Subcutaneous abdominal adipose tissue (tissue), 5 donors: ENCODE measurements around the gene RASSF5.
A peak's percentile ranks its signal among the peaks of the same experiment; 100 is the strongest.

Source experiments
- H3K27ac ChIP-seq: one replicate; pipeline ENCODE4 v1.7.0; 2013; ENCODE audit warnings: low read depth, mild to moderate bottlenecking, inconsistent platforms, low read length, moderate library complexity
- H3K27me3 ChIP-seq, 5 donors: one replicate each; pipeline ENCODE4 v1.7.0; 2013; ENCODE audit warnings: low read length in 5 of 5, inconsistent platforms in 1 of 5; ENCODE audit not compliant: control insufficient read depth in 5 of 5, insufficient read depth in 4 of 5
- H3K36me3 ChIP-seq, 5 donors: one replicate each; pipeline ENCODE4 v1.7.0; 2013; ENCODE audit warnings: low read length in 5 of 5; ENCODE audit not compliant: control insufficient read depth in 5 of 5, insufficient read depth in 5 of 5
- H3K4me1 ChIP-seq, 5 donors: one replicate each; pipeline ENCODE4 v1.7.0; 2013; ENCODE audit warnings: low read length in 5 of 5, mild to moderate bottlenecking in 3 of 5, moderate library complexity in 1 of 5; ENCODE audit not compliant: control insufficient read depth in 5 of 5, insufficient read depth in 5 of 5
- H3K4me3 ChIP-seq, 5 donors: one replicate each; pipeline ENCODE4 v1.7.0; 2013; ENCODE audit warnings: low read length in 5 of 5, low read depth in 1 of 5
- H3K9ac ChIP-seq, 5 donors: one replicate each; pipeline ENCODE4 v1.7.0; 2013; ENCODE audit warnings: low read length in 5 of 5, mild to moderate bottlenecking in 4 of 5, moderate library complexity in 3 of 5
- H3K9me3 ChIP-seq, 5 donors: one replicate each; pipeline ENCODE4 v1.7.0; 2013; ENCODE audit warnings: low read length in 5 of 5; ENCODE audit not compliant: control insufficient read depth in 5 of 5
- donor health status: healthy.
- donor health status: healthy.
- donor health status: healthy.
- donor health status: healthy.
- donor health status: healthy.

RASSF5 gene

DNA sequence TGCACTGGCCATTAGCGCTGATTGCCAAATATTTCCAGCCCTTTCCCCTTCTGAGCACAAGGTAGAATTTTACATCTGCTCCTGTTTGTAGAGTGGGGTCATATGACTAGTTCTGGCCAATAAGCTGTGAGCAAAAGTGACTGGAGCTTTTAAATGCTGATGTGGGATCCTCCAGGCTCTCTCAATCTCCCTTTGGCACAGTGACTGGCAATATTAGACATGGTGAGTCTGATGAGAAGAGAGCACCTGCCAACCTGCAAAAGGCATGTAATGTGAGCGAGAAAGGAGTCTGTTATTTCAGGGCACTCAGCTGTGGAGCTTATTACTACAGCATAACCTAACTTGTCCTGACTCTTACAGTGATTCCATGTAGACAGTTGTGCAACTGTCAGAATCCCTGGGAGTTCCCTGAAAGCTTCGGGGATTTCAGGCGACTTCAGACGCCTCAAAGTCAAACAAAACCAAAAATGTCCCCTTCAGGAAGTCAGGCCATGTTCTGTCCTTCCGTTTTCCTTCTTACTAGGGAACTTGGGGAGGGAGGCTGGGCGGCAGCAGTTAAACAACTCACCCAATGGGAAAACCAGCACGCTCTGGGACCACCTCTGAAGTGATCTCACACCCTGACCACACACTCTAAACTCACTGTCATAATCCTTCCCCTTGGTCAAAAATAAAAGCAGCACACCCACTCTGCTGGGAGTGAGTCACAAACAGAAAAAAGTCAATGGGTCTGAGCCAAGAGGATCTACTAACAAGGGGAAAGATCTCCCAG, 3.6 kb upstream of the RASSF5 start:
- no peaks in the 10 kb centered on the region for H3K9me3 ChIP-seq
- no peak overlapping the region for H3K27ac ChIP-seq
- peaks cover 6 to 64% (median 52%) of the 10 kb centered on the region in 5 donors for H3K4me1 ChIP-seq
- H3K4me3 ChIP-seq, result no peak overlapping the region
- no peaks in the 10 kb centered on the region for H3K36me3 ChIP-seq
- peak overlapping the region in 1 of 5 donors; percentile 48 for H3K9ac ChIP-seq
- peaks cover 0 to 19% (median 6%) of the 10 kb centered on the region in 5 donors for H3K27me3 ChIP-seq

DNA sequence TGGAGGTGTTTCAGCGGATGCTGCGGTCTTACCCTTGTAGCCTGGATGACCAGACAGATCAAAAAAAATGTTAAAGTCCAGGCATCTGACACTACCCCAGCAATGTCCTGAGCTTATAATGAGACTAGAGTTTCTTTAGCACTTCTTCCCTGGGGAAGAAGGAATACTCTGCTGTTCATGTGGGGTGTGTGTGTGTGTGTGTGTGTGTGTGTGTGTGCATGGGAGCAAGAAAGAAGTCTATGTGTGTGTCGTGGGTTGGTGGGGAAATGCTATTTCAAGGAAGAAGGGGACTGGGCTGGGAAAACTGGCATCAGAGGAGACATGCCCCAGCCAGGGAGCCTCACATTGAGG, 3.0 kb upstream of the RASSF5 start:
- peak overlapping the region in 1 of 5 donors; percentile 19 for H3K9ac ChIP-seq
- peaks cover 0 to 19% (median 9%) of the 10 kb centered on the region in 5 donors for H3K27me3 ChIP-seq
- no peaks in the 10 kb centered on the region for H3K9me3 ChIP-seq
- H3K27ac ChIP-seq, result no peak overlapping the region
- no peaks in the 10 kb centered on the region for H3K36me3 ChIP-seq
- no peak overlapping the region for H3K4me3 ChIP-seq
- H3K4me1 ChIP-seq, result peaks cover 8 to 69% (median 56%) of the 10 kb centered on the region in 5 donors

DNA sequence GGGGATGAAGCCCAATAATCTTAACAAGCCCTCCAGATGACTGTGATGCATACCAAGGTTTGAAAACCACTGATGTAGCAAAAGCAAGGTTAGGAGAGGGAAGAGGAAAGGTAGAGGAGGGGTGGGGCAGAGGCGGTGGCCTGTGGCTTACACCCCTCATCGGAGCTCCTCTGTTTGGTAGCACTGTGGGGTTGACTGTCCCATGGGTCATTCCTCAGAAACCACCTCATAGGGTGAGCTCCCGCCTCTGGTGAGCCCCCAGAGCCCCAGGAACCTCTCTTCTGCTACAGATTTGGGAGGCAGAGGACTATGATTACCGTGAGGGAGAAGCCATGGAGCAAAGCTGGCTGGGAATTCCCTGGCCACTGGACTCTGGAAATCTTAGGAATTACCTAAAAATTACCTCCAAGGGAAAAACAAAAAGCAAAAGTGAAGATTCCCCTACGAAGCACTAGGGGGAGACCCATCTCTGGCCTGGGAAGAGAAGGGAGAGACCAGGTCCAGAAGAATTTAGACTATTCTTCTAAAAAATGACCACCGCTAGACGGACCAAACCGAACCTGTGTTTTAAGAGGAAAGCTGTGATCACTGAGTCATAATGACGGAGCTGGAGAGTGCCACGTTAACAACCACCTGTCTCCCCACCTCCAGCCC, 1.5 kb upstream of the RASSF5 start:
- H3K36me3 ChIP-seq, result no peaks in the 10 kb centered on the region
- H3K27ac ChIP-seq, result no peak overlapping the region
- no peaks in the 10 kb centered on the region for H3K9me3 ChIP-seq
- peak overlapping the region in 1 of 5 donors; percentile 71 for H3K4me3 ChIP-seq
- no peak overlapping the region for H3K9ac ChIP-seq
- peaks cover 8 to 65% (median 58%) of the 10 kb centered on the region in 5 donors for H3K4me1 ChIP-seq
- H3K27me3 ChIP-seq, result peaks cover 0 to 22% (median 9%) of the 10 kb centered on the region in 5 donors

DNA sequence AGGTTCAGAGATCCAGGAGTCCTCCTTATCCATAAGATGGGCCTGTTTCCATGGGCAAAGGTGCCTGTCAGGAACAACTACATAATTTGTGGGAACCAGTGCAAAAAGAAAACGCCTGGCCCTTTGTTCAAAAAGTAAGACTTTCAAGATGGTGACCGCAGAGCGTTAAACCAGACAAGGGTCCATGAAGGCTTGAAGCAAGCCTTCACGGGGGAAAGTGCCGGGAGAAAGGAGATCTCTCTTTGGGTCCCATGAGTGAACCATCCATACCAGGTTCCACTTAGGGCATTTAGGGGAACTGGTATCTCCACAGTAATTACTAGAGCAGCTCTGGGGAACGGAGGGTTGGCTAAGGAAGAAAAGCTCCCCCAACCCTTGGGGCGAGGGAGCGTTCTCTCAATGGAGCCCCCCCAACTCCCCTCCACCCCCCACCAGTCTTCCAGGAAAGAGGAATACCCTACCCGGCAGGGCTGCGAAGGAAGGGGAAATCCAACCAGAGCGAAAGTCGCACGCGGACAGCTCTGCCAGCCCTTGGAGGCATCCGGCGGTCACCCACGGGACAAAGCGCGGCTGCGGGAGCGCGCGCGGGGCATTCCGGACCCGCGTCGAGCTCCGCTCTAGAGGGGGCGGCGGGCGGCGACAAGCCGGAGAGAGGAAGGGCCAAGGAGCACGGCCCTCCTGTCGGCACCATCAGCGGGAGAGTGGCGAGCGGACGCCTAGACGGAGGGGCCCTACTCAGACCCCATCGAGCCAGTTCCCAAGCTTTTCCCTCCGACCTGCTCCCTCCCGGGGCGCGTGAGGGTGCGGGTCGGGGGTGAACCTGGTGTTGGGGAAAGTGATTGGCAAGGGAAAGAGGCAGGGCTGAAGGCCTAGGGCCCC, 687 bp upstream of the RASSF5 start:
- no peak overlapping the region for H3K27ac ChIP-seq
- H3K27me3 ChIP-seq, result peaks cover 0 to 22% (median 9%) of the 10 kb centered on the region in 5 donors
- peak overlapping the region in 3 of 5 donors; percentile 20 to 70 (median 30) for H3K9ac ChIP-seq
- H3K9me3 ChIP-seq, result no peaks in the 10 kb centered on the region
- peaks cover 8 to 56% (median 51%) of the 10 kb centered on the region in 5 donors for H3K4me1 ChIP-seq
- no peaks in the 10 kb centered on the region for H3K36me3 ChIP-seq
- H3K4me3 ChIP-seq, result peak overlapping the region; percentile 36 to 77 (median 67)

DNA sequence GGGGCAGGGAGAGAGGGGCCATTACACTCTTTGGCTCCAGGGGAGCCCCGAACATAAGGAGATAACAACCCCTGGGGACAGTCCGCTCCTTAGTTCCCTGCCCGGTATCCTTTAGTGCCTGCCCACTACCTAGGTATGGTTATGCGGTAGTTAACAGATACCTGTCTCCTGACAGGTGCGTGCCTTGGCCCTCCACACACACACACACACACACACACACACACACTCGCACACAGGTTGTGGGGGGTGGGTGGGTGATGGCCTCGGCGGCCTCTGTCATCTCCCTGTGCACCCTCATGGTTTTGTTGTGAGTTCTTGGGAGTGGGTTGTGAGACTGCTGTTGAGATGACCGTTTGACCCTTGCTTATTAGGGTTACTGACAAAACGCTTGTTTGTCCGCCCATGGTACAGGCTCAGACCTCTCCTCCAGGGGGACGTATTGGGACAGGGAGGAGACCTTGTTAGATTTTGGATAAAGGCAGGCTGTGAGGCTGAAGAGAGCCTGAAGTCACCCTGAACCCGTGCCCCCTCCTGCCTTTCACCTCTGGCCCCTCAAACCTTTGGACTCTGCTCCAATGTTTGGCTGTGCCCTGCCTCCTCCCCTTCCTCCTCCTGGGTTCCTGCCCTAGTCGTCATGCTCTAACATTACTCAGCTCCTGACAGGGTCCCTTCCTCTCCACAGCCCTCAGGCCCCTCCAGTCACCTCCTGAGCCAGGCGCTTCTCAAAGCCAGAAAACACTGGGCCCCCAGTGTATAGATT, 979 bp downstream of the RASSF5 start:
- Histone ChIP-seq H3K4me1 (peaks cover 10 to 55% (median 48%) of the 10 kb centered on the region in 5 donors), H3K9ac (peak overlapping the region in 3 of 5 donors; percentile 13 to 32 (median 23)), H3K4me3 (peak overlapping the region; percentile 41 to 77 (median 66))

DNA sequence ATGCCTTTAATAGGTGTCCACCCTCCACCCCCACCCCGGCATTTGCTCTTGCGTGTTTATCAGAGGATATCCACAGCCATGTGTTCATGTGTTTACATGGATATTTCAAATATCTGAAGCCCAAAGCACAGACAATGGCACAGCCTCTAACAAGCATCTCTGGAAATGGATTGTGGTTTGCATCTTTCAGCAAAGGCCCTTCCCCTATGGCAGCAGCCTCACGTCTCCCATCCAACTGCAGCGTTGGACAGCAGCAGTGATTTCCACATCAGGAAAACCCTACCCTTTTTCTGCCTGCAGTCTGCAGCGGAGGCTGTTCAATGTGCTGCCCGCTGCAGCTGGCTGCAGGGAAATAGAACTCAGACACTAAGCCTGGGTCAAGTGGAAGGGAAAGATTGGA, 1.6 kb downstream of the RASSF5 start:
- H3K4me3 ChIP-seq, result peak overlapping the region in 4 of 5 donors; percentile 10 to 61 (median 28)

More for the DNA sequence above, 979 bp downstream of the RASSF5 start:
- Histone ChIP-seq H3K36me3 (no peaks in the 10 kb centered on the region), H3K27me3 (peaks cover 0 to 24% (median 9%) of the 10 kb centered on the region in 5 donors), H3K27ac (no peak overlapping the region), H3K9me3 (no peaks in the 10 kb centered on the region)

DNA sequence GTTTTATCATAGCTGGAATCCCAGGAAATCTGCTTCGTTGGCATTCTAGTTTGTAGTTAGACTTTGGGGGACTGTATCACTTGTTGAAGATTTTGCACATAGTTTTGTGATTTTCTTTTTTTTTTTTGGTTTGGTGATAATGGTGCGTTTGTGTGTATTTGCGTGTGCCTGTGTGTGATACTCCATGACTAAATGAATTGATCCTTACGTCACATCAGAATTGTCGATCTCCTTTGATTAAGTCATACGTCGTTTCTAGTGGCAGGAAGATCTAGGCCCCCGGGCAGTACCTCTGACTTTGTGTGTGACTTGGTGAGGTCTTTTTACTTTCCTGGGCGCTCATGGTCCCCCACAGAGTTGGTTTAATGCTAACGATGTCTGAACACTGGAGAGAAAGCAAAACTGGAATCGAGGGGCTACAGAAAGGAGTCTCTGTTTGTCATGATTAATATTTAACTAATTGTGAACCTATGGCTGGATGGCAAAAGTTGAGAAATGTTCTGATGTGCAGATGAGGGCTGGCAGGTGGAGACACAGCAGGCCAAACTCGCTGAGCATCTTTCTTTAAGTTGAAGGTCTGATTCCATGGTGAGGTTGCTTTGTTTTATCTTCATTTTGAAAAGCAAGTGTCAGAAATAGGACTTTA, 2.4 kb downstream of the RASSF5 start:
- Histone ChIP-seq H3K36me3 (no peaks in the 10 kb centered on the region), H3K9me3 (no peaks in the 10 kb centered on the region), H3K9ac (no peak overlapping the region), H3K4me1 (peaks cover 5 to 52% (median 46%) of the 10 kb centered on the region in 5 donors), H3K27me3 (peaks cover 0 to 22% (median 9%) of the 10 kb centered on the region in 5 donors), H3K27ac (no peak overlapping the region), H3K4me3 (peak overlapping the region in 1 of 5 donors; percentile 61)

More for the DNA sequence above, 1.6 kb downstream of the RASSF5 start:
- Histone ChIP-seq H3K27me3 (peaks cover 0 to 24% (median 9%) of the 10 kb centered on the region in 5 donors), H3K27ac (no peak overlapping the region), H3K36me3 (no peaks in the 10 kb centered on the region), H3K9me3 (no peaks in the 10 kb centered on the region), H3K9ac (no peak overlapping the region), H3K4me1 (peaks cover 7 to 55% (median 48%) of the 10 kb centered on the region in 5 donors)

DNA sequence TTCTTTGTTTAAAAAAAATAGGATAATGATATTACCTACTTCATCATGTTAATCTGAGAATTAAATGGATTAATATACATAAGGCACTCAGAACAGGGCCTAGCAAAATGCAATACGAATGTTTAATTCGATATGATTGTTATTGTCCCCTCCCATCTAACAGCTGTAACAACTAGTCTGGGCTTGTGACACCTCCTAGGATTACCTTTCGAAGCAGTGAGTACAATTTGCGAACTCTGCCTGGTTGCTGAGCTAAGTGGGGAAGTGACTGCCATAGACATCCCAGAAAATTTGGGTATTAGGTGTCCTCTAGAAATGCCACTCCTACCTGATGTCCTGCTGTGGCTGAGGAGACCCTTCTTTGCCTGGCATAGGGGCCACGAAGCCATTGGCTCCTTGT, 3.0 kb downstream of the RASSF5 start:
- H3K36me3 ChIP-seq, result no peaks in the 10 kb centered on the region
- H3K4me1 ChIP-seq, result peaks cover 6 to 49% (median 44%) of the 10 kb centered on the region in 5 donors
- no peak overlapping the region for H3K27ac ChIP-seq
- H3K9ac ChIP-seq, result no peak overlapping the region
- no peak overlapping the region for H3K4me3 ChIP-seq
- no peaks in the 10 kb centered on the region for H3K9me3 ChIP-seq
- H3K27me3 ChIP-seq, result peaks cover 0 to 22% (median 9%) of the 10 kb centered on the region in 5 donors
